NCI-H748 (cell line): ENCODE measurements around the gene GCN1.

ENCODE experiments used
- DNase-seq: peaks from one replicate; lab custom pipeline; 2025; ENCODE audit not compliant: unreplicated experiment; lab: John Stamatoyannopoulos, UW

Gene GCN1

GRCh38 chr12:120230326-120230973 is 35.9 kb upstream of the GCN1 start:
- DNase-seq, result no peak

- DNase-seq, result no peak
Observed at GRCh38 chr12:120229487-120230325, 35.2 kb upstream of the GCN1 start.

GRCh38 chr12:120229071-120229486 is 34.6 kb upstream of the GCN1 start:
- peak; percentile 25 for DNase-seq

GRCh38 chr12:120228291-120229070 is 34.0 kb upstream of the GCN1 start:
- DNase-seq, result peak; percentile 72

- DNase-seq, result no peak
Observed at GRCh38 chr12:120228041-120228290, 33.5 kb upstream of the GCN1 start.

GRCh38 chr12:120227233-120228040 is 32.9 kb upstream of the GCN1 start:
- no peak for DNase-seq

GRCh38 chr12:120225852-120226640 is 31.5 kb upstream of the GCN1 start:
- no peak for DNase-seq

- no peak for DNase-seq
Observed at GRCh38 chr12:120225200-120225558, 30.7 kb upstream of the GCN1 start.

- no peak for DNase-seq
Observed at GRCh38 chr12:120224304-120225199, 30.0 kb upstream of the GCN1 start.

- DNase-seq, result no peak
Observed at GRCh38 chr12:120223458-120224303, 29.2 kb upstream of the GCN1 start.

- no peak for DNase-seq
Observed at GRCh38 chr12:120222288-120222832, 27.8 kb upstream of the GCN1 start.

- DNase-seq, result no peak
Observed at GRCh38 chr12:120221576-120221900, 27.0 kb upstream of the GCN1 start.

GRCh38 chr12:120220838-120221575 is 26.5 kb upstream of the GCN1 start:
- no peak for DNase-seq

GRCh38 chr12:120218680-120219606 is 24.4 kb upstream of the GCN1 start:
- no peak for DNase-seq

GRCh38 chr12:120216742-120217605 is 22.5 kb upstream of the GCN1 start:
- DNase-seq, result no peak
